ENCODE measurements around the gene TMEM184B.

GRCh38 chr22:38286915-38287669 is 14.3 kb upstream of the TMEM184B start:
- TF ChIP-seq CTCF (IDR thresholded peaks at IDR 0.05) (no peak), POLR2A (IDR thresholded peaks at IDR 0.05) (no peak)

Data from prostate gland (tissue), 2 donors.